Brain pericyte (primary cell): ENCODE results near the gene LYPD8.
"Not testable (repeated sequence)": the region's sequence is repeated elsewhere in the genome, so short reads cannot be mapped to it uniquely, and the experiment has no call there.

Source experiments
- DNase-seq: peaks from one replicate; pipeline ENCODE4 v3.0.0-alpha.2; 2012; ENCODE audit warnings: low read depth, low spot score

LYPD8 gene, protein sequence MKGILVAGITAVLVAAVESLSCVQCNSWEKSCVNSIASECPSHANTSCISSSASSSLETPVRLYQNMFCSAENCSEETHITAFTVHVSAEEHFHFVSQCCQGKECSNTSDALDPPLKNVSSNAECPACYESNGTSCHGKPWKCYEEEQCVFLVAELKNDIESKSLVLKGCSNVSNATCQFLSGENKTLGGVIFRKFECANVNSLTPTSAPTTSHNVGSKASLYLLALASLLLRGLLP

DNA sequence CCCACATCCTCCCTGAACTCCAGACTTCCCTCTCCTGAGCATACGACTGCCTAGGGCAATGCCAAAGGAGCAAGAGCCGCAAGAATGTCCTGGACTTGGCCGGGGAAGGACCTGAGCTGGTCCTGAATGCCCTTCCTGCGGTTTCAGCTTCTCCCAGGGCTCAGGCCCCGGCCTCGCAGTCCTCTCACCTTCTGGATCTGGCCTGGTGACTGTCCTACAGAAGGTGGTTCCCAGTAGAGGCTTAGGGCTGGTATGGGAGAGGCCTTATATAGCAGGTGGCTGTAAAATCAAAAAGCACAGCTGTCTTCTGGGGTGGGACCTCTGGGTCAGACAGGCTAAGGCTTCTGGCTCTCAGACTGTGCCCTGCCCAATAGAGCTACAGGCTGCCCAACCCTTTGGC, at the start of gene LYPD8:
Gene LYPD8 (minus strand): TSS at position 243 of the 400 bp plus-strand sequence. CDS start 4,678 bp downstream, outside the sequence.
- no peak for DNase-seq

DNA sequence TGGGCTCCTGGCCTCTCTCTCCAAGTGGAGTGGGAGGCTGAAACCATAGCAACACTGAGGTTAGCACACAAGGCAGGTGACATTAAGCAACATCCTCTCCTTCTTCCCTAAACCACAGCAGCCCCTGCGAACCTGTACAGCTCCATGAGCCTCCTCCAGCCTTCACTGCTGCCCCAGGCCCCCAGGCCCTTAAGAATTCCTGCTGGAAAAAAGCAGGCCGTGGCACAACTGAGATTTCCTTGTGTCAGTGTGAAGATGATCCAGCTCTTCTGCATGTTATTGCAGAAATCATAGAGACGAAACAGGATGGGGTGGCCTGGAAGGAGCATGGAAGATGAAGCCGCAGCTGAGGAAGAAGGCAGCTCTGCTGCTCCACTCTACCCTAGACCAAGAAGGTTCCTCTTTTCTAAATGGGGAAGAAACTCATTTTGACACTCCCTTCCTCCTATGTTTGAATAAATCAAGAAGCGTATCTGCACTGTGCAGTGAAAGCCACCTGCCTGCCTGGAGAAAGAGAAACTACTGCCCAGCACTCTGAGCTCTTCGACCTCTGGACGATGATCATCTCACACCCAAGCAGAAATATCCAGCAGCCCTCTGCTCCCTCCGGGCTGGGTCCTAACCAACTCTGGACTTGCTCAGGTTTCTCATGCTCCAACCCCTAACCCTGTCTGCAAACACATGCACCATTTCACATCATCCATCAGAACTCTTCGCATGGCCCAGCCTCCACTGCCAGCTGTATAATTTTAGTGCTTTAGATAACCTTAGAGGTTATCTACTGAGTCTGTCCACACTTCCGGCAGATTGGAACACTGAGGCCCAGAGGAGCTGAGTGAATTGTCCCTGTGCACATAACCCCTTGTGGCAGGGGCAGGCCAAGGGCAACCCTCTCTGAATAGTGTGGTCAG, 49.5 kb upstream of the LYPD8 start:
- no peak for DNase-seq

DNA sequence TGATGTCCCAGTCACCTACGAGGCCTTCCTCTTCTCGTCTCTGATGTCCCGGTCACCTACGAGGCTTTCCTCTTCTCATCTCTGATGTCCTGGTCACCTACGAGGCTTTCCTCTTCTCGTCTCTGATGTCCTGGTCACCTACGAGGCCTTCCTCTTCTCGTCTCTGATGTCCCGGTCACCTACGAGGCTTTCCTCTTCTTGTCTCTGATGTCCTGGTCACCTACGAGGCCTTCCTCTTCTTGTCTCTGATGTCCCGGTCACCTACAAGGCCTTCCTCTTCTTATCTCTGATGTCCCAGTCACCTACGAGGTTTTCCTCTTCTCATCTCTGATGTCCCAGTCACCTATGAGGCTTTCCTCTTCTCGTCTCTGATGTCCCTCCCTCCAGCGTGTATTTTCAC, 47.9 kb upstream of the LYPD8 start:
- not testable (repeated sequence) for DNase-seq

DNA sequence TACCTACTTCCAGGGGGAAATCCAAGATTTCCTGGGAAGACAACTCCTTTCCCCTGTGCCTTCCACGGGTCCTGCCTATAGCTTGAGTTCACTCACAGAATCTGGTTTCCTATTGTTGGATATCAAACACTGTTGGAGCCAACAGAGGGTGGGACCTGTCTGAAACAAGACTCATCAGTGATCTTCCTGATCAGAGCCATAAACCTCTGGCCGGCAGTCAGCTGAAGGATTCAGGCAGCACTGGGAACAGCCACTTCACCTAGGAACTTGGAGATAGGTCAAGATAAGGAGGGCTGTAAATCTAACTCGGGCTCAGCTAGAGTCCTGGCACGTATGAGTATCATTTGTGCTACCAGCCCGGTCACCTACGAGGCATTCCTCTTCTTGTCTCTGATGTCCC, 46.9 kb upstream of the LYPD8 start:
- no peak for DNase-seq

DNA sequence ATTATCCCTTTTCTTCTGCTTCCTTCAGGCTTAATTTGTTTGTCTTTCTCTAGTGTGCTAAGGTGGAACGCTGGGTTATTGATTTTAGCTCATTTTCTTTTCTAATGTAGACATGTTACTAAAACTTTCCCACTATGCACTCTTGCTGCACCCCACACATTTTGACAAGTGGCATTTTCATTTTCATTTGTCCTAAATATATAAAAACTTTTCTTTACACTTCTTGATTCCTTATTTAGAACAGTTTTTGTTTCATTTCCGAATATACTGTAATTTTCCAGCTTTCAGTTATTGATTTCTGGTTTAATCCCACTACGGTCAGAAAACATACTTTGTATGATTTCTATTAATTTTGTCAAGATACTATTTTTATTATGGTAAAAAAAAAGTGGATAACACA, 44.9 kb upstream of the LYPD8 start:
- no peak for DNase-seq

DNA sequence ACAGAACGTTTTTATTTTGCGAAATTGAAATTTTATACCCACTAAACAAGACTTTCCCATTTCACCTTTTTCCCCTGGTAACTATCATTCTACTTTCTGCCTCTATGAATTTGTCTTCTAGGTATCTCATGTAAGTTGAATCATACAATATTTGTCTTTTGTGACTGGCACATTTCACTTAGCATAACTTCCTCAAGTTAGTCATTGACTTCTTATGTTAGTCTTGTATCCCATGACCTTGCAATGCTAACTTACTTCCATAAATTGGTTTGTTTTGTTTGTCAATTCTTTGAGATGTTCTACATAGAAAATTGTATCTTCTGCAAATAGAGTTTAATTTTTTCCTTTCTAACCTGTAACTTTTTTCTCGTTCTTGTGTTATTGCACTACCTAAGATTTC, 43.2 kb upstream of the LYPD8 start:
- no peak for DNase-seq

DNA sequence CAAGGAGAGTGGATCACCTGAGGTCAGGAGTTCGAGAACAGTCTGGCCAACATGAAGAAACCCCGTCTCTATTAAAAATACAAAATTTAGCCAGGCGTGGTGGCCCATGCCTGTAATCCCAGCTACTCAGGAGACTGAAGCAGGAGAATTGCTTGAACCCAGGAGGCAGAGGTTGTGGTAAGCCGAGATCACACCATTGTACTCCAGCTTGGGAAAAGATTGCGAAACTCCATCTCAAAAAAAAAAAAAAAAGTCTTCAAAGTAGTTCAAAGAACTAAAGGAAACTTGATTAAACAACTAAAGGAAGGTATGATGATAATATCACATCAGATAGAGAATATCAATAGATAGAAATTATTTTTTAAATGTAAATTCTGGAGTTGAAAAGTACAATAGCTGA, 39.1 kb upstream of the LYPD8 start:
- DNase-seq: not testable (repeated sequence)

DNA sequence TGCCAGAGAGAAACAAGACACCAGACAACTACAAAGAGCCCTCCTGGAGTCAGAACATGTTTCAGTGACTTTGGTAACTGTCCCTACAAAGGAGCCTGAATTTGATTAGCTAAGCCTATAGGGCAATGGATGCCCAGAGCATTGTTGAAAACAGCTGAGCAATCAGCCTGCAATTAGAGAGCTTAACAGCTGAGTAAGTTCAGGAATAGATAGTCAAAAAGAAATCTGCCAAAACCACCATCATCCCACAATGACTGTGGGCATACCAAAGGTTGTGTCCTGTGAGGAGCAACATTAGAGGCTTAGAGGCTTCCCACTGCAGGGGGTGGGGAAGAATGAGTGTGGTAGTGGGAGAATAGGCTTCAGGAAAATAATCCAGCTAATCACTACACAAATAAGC, 38.0 kb upstream of the LYPD8 start:
- no peak for DNase-seq

DNA sequence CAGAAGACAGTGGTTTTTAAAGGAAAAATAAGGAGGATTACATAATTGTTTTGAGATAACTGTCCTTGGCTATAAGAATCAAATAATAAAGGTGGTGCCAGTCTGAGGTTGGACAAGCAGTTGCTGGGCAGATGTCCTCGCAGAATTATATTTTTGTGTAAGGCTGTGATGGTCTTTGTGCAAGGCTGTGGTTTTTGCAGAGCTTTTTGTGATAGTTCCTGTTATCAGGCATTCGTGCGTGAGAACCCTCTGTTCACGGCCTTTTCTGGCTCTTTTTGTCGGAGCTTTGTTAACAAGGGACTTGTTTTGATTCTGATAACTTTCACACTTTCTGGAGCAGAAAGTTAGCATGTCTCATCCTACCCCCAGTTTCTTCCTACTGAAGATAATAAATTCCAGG, 36.8 kb upstream of the LYPD8 start:
- no peak for DNase-seq

DNA sequence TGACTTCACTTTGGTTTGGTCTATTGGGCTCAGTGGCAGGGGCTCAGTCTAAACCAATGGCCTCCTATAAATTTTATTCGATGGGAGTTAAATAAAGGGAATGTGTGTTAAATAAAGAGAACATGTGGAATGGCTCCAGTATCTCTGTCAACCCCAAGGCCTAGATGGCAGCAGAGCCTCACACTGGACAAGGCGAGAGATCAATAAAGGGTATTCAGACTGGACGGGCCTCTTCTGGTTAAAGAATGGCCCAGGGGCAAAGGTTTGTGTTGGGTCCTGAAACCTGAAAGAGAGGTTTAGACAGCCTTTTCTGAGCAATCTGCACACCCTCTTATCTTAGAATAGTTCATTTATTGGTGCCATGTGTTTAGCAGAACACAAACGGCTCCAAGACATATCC, 35.5 kb upstream of the LYPD8 start:
- no peak for DNase-seq

DNA sequence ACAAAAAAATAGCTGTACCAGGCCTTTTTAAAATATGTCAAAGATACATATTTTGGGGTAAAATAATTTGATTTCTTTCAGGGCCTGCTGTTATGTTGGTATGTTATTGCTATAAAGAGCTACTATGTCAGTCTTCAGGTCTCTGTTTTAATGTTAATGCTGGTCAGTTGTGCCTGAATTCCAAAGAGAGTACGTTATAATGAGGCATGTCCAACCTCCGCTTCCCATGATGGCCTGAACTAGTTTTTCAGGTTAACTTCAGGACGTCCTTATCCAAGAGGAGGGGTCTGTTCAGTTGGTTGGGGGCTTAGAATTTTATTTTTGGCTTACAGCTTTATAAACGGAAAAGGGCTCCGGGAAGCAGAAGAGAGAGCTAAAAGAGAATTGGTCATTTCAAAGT, 34.9 kb upstream of the LYPD8 start:
- no peak for DNase-seq

DNA sequence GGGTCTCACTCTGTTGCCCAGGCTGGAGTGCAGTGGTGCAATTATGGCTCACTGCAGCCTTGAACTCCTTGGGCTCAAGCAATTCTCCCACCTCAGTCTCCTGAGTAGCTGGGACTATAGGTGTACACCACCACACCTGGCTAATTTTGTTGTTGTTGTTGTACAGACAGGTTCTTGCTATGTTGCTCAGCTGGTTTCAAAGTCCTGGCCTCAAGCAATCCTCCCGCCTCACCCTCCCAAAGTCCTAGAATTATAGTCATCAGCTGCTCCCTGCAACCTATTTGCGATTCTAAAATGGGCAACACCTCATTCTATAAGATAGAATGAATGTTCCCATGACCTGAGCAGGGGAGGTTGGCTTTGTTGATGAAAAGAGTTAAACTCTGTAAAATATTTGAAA, 33.8 kb upstream of the LYPD8 start:
- DNase-seq: not testable (repeated sequence)

DNA sequence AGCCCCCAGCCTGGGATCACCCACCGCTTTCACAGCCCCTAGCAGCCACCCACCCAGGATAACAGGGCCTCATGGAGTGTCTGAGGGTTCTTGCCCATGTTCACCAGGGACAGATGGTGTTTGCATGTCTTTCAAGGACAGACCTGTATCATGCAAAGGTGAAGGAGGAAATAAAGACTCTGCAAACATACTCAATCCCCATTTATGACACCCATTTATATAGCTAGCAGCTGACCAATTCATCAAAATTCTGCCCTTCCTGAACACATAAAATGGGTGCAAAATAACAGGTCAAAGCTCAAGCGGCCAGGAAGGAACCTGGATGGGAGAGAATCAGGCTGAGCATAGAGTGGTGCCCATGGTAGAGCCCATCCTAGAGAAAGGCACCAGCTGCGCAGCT, 32.8 kb upstream of the LYPD8 start:
- no peak for DNase-seq

DNA sequence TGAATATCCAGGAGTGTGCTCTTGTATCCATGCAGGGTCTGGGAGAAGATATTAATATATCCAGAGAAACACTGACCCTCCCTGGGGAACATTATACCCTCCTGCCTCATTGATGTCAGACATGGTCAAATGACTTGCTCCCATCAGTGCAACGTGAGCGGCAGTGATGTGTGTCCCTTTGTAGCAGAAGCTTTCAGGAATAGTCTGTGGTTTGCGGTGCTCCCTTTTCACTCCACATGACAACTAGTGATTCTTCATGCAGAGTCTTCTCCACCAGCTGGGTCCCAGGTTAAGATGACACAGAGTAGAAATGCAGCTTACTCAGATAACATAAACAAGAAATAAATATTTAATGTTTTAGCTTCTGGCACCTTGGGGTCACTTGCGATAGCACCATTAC, 31.9 kb upstream of the LYPD8 start:
- DNase-seq: no peak

DNA sequence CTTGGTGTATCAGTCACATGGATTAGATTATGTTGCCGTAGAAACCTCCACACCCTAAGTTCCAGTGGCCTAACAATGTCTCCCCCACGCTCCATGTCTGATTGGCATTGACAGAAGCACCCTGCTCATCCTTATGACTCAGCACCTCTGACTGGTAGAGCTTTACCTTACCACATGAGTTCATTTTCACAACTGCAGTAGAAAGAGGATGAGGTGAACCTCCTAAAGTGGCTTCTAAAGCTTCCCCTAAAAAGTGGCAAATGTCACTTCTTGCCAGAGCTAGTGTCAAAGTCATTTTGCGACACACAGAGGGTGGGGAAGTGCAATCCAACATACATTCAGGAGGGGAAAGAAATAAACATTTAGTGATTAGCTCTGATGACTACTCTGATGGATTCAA, 30.6 kb upstream of the LYPD8 start:
- no peak for DNase-seq

DNA sequence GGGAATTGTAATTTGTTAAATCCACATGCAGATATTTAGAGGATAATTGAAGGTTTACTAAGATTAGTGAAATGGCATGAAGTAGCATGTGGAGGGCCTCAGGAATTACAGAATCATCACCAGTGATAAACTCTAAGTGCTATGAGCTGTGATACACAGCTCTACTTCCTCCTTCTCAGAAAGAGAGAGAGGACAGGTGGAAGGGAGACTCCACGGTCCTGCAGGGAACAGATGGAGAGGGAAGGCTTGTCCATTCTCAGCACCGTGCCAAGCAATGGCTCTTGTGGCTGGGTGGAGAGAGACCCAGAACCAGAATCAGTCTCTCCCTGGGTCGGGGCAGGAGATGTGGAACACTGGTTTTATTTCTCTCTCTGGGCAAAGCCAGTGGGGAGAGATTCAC, 27.8 kb upstream of the LYPD8 start:
- no peak for DNase-seq

DNA sequence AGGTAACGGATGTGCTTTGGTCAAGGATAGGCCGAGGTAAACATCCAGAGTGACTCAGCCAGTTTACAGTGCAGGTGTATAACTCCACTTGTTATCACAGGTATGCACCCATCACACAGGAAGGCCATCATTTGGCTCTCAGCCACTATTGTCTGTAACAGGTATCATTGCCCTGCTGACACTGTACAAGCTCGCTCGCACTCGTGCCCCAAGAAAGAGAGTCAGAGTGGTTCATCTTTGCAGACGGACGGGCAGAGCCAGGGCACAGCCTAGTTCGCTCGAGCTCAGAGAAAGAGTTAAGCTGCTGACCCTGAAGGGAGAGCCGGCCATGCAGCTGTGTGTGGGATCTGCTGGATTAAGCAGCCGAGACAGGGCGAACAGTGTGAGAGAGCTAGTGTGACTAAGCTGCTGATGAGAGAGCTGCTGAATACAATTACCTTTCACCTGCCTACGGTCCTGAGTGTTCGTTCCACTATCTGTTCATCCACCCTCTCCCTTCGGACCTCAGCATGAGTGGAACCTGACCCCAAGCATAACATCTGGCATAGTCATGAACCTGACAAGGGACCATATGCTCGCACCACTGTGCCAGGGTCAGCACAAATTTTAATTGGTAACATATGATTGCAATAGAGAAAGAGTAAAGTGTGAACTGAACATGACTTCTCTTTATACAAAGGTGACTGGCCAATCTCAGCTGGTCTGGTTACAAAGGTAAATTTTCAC, 27.0 kb upstream of the LYPD8 start:
- no peak for DNase-seq

DNA sequence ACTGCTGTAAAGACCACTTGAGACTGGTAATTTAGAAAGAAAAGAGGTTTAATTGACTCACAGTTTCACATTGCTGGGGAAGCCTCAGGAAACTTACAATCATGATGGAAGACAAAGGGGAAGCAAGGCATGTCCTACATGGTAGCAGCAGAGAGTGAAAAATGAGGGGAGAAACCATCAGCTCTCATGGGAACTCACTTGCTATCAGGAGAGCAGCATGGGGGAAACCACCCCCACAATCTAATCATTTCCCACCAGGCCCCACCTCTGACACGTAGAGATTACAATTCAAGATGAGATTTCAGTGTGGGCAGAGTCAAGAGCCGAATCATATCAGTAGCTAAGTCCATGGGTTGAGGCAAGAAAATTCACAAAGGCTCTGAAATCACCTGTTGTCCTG, 23.8 kb upstream of the LYPD8 start:
- no peak for DNase-seq

DNA sequence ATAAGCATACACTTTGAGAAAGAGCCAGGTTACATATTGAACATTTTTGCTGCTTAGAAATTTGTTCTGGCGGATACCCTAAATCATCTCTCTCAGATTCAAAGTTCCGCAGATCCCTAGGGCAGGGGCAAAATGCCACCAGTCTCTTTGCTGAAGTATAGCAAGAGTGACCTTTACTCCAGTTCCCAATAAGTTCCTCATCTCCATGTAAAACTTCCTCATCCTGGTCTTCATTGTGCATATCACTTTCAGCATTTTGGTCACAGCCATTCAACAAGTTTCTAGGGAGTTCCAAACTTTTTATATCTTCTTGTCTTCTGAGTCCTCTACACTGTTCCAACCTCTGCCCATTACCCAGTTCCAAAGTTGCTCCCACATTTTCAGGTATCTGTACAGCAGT, 23.3 kb upstream of the LYPD8 start:
- DNase-seq: no peak

DNA sequence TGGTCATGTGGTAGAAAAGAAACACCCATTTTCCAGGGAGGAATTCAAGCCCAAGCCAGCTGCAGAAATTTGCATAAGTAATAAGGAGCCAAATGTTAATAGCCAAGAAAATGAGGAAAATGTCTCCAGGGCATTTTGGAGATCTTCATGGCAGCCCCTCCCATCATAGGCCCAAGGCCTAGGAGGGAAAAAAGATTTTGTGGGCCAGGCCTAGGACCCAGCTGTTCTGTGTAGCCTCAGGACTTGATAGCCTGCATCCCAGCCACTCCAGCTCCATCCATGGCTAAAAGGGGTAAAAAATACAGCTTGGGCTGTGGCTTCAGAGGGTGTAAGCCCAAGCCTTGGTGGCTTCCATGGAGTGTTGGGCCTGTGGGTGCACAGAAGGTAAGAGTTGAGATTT, 21.4 kb upstream of the LYPD8 start:
- DNase-seq: no peak

DNA sequence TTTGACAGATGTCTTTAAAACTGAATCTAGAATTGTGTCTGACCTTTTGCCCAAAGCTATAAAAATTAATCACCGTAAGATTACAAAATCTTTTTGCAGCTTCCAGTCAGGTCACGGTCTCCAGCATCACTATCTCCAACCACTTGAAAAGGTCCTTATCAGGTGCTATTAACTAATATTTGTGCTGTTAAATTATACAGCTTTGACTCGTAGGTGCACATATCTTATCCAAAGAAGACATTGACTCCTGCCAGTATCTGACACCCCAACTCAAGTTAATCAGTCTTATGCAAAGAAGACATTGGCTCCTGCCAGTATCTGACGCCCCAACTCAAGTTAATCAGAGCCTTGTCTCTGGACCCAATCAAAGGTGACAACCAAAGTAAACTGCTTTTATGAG, 19.9 kb upstream of the LYPD8 start:
- DNase-seq: no peak

DNA sequence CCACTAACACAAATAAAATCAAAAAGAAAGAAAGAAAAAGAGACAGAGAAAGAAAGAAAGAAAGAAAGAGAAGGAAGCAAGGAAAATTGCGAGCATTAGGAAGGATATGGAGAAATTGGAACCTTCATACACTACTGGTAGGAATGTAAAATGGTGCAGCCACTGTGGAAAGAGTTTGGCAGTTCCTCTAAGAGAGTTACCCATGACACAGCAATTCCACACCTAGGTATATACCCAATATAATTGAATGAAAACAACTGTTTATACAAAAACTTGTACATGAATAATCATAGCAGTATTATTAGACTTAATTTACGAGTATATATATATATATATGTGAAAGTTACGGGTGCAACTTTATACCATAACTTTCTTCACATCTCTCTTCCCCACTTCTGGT, 4.1 kb upstream of the LYPD8 start:
- no peak for DNase-seq

DNA sequence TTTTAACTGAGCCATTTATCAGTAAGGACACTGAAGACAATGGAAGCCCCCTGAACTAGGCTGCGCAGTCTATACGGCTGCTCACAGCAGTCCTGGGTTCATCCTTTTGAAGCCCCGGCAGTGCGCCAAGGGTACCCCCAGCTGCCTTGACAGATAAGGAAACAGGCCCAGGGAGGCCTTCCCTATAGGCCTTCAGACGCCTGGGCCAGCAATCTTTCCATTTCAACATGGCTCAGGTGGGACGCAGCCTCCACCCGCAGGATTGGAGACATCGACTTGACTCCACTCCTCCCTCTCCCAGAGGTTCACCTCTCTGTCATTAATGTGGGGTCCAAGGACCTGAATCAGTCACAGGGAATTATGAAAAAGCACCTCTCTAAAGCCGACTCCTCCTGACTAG, 2.8 kb upstream of the LYPD8 start:
- no peak for DNase-seq
